WTC11 (cell line): ENCODE results near the gene WDR76. TPM values are rescaled to one million over a fixed set of nuclear protein-coding genes. Genes with fewer than 3 reads are reported as not detected.

ENCODE experiments used
- ATAC-seq: fragments of 200-7000 bp; cut with Tn5 transposase; 2 replicates; pipeline ENCODE4 v1.10.0; 2021; ENCODE audit warnings: mild to moderate bottlenecking, moderate library complexity
- CTCF ChIA-PET: fragments of 300-600 bp; sonication (Branson Sonifier 250); formaldehyde crosslinking; loops from one replicate; lab custom pipeline; 2021; ENCODE audit warnings: antibody characterized with exemption; lab: Charles Lee
- POLR2A ChIA-PET: fragments of 350-600 bp; sonication (Branson Sonifier 250); formaldehyde crosslinking; loops from one replicate; lab custom pipeline; 2021; ENCODE audit warnings: antibody characterized with exemption; lab: Charles Lee
- DNase-seq: peaks from one replicate; pipeline ENCODE4 v3.0.0; 2021; ENCODE audit warnings: low spot score
- H3K27ac Mint-ChIP-seq: 2 replicates; pipeline ENCODE4 v1.8.0; 2021; ENCODE audit warnings: mixed read lengths
- H3K27me3 Mint-ChIP-seq: 2 replicates; pipeline ENCODE4 v1.8.0; 2021; ENCODE audit warnings: low read depth, mild to moderate bottlenecking, moderate library complexity, mixed read lengths
- H3K36me3 Mint-ChIP-seq: 2 replicates; pipeline ENCODE4 v1.8.0; 2021; ENCODE audit warnings: mixed read lengths
- H3K4me1 Mint-ChIP-seq: 2 replicates; pipeline ENCODE4 v1.8.0; 2022; ENCODE audit warnings: mixed read lengths
- H3K4me3 Mint-ChIP-seq: 2 replicates; pipeline ENCODE4 v1.8.0; 2021; ENCODE audit warnings: mild to moderate bottlenecking, moderate library complexity, mixed read lengths
- H3K9me3 Mint-ChIP-seq: 2 replicates; pipeline ENCODE4 v1.8.0; 2021; ENCODE audit warnings: mixed read lengths
- CBFB ChIP-seq: sonication (generic); formaldehyde crosslinking; IDR thresholded peaks from 2 replicates; pipeline ENCODE4 v1.8.1; 2022; ENCODE audit warnings: mild to moderate bottlenecking, low read depth, missing genetic modification reagents
- EMX1 ChIP-seq: fragments of 250-450 bp; sonication (Bioruptor Pico); IDR thresholded peaks from 2 replicates; pipeline ENCODE4 v1.8.0; 2021; ENCODE audit warnings: mild to moderate bottlenecking
- ERG ChIP-seq: fragments of 250-450 bp; sonication (Bioruptor Pico); IDR thresholded peaks from 2 replicates; pipeline ENCODE4 v1.8.0; 2021; ENCODE audit warnings: mild to moderate bottlenecking
- ETV6 ChIP-seq: sonication (generic); formaldehyde crosslinking; IDR thresholded peaks from 2 replicates; pipeline ENCODE4 v1.8.1; 2022; ENCODE audit warnings: mild to moderate bottlenecking, missing genetic modification reagents
- FOXJ3 ChIP-seq: sonication (generic); formaldehyde crosslinking; IDR thresholded peaks from 2 replicates; pipeline ENCODE4 v1.9.0; 2021; ENCODE audit warnings: missing genetic modification reagents, mild to moderate bottlenecking, borderline replicate concordance
- GABPB1 ChIP-seq: sonication (generic); formaldehyde crosslinking; IDR thresholded peaks from 2 replicates; pipeline ENCODE4 v1.8.1; 2023; ENCODE audit warnings: mild to moderate bottlenecking, missing genetic modification reagents
- GTF2I ChIP-seq: fragments of 250-450 bp; sonication (Bioruptor Pico); conservative IDR thresholded peaks from 2 replicates; pipeline ENCODE4 v1.4.0; 2021; ENCODE audit warnings: mild to moderate bottlenecking
- IRF1 ChIP-seq: sonication (generic); formaldehyde crosslinking; IDR thresholded peaks from 2 replicates; pipeline ENCODE4 v1.8.0; 2023; ENCODE audit warnings: missing genetic modification reagents
- NFATC4 ChIP-seq: fragments of 250-450 bp; sonication (Bioruptor Pico); IDR thresholded peaks from 2 replicates; pipeline ENCODE4 v1.9.0; 2021; ENCODE audit warnings: mild to moderate bottlenecking
- NFE2L1 ChIP-seq: sonication (generic); formaldehyde crosslinking; IDR thresholded peaks from 2 replicates; pipeline ENCODE4 v1.8.1; 2023; ENCODE audit warnings: missing genetic modification reagents
- OVOL2 ChIP-seq: fragments of 250-450 bp; sonication (Bioruptor Pico); IDR thresholded peaks from 2 replicates; pipeline ENCODE4 v1.9.0; 2021; ENCODE audit warnings: mild to moderate bottlenecking, borderline replicate concordance
- PRDM15 ChIP-seq: sonication (generic); formaldehyde crosslinking; IDR thresholded peaks from 2 replicates; pipeline ENCODE4 v1.8.0; 2022; ENCODE audit warnings: missing genetic modification reagents
- SOX15 ChIP-seq: fragments of 250-450 bp; sonication (Bioruptor Pico); IDR thresholded peaks from 2 replicates; pipeline ENCODE4 v1.9.0; 2021; ENCODE audit warnings: mild to moderate bottlenecking
- TEAD1 ChIP-seq: sonication (generic); formaldehyde crosslinking; IDR thresholded peaks from 2 replicates; pipeline ENCODE4 v1.8.0; 2022; ENCODE audit warnings: mild to moderate bottlenecking, missing genetic modification reagents
- TEAD4 ChIP-seq: sonication (generic); formaldehyde crosslinking; IDR thresholded peaks from 2 replicates; pipeline ENCODE4 v1.8.0; 2022; ENCODE audit warnings: mild to moderate bottlenecking, missing genetic modification reagents
- USF1 ChIP-seq: sonication (generic); formaldehyde crosslinking; IDR thresholded peaks from 2 replicates; pipeline ENCODE4 v1.8.0; 2022; ENCODE audit warnings: mild to moderate bottlenecking, missing genetic modification reagents
- ZNF121 ChIP-seq: sonication (generic); formaldehyde crosslinking; IDR thresholded peaks from 2 replicates; pipeline ENCODE4 v1.8.0; 2023; ENCODE audit warnings: missing genetic modification reagents
- ZNF232 ChIP-seq: sonication (generic); formaldehyde crosslinking; IDR thresholded peaks from 2 replicates; pipeline ENCODE4 v1.8.0; 2022; ENCODE audit warnings: mild to moderate bottlenecking, missing genetic modification reagents
- ZNF263 ChIP-seq: sonication (generic); formaldehyde crosslinking; IDR thresholded peaks from 2 replicates; pipeline ENCODE4 v1.8.1; 2022; ENCODE audit warnings: low read depth, mild to moderate bottlenecking, moderate library complexity, missing genetic modification reagents
- ZNF281 ChIP-seq: sonication (generic); formaldehyde crosslinking; IDR thresholded peaks from 2 replicates; pipeline ENCODE4 v1.8.0; 2023; ENCODE audit warnings: mild to moderate bottlenecking, missing genetic modification reagents
- total RNA-seq: library from RNA; stranded (reverse); gene quantifications from 3 replicates; pipeline ENCODE4 v1.2.3, GENCODE V29; 2021
- TF ChIP-seq, protein P1 (sequence below): sonication (generic); formaldehyde crosslinking; IDR thresholded peaks from 2 replicates; pipeline ENCODE4 v1.8.1; 2022; ENCODE audit warnings: missing genetic modification reagents, borderline replicate concordance
- TF ChIP-seq, protein P2 (sequence below): sonication (generic); formaldehyde crosslinking; conservative IDR thresholded peaks from 2 replicates; pipeline ENCODE4 v1.8.1; 2022; ENCODE audit warnings: mild to moderate bottlenecking, missing genetic modification reagents
- TF ChIP-seq, protein P3 (sequence below): sonication (generic); formaldehyde crosslinking; IDR thresholded peaks from 2 replicates; pipeline ENCODE4 v1.8.1; 2023; ENCODE audit warnings: mild to moderate bottlenecking, missing genetic modification reagents, moderate library complexity
- TF ChIP-seq, protein P4 (sequence below): sonication (generic); formaldehyde crosslinking; IDR thresholded peaks from 2 replicates; pipeline ENCODE4 v1.8.1; 2022; ENCODE audit warnings: mild to moderate bottlenecking, missing genetic modification reagents, moderate library complexity, borderline replicate concordance

Gene WDR76
- total RNA-seq, 1 experiment from 2014 or later: 16.2 TPM

GRCh38 chr15:43777267-43777914 lies 49.4 kb upstream of the WDR76 start (continued):
- TF ChIP-seq, protein P1, sequence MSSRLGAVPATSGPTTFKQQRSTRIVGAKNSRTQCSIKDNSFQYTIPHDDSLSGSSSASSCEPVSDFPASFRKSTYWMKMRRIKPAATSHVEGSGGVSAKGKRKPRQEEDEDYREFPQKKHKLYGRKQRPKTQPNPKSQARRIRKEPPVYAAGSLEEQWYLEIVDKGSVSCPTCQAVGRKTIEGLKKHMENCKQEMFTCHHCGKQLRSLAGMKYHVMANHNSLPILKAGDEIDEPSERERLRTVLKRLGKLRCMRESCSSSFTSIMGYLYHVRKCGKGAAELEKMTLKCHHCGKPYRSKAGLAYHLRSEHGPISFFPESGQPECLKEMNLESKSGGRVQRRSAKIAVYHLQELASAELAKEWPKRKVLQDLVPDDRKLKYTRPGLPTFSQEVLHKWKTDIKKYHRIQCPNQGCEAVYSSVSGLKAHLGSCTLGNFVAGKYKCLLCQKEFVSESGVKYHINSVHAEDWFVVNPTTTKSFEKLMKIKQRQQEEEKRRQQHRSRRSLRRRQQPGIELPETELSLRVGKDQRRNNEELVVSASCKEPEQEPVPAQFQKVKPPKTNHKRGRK (CRISPR knock-in tag): no peak
- TF ChIP-seq ZNF263 (CRISPR knock-in tag) (no peak), USF1 (peak; percentile 31; the same call in 1 of the 2 replicates), TEAD4 (CRISPR knock-in tag) (no peak), NFE2L1 (CRISPR knock-in tag) (no peak; the same call in 1 of the 2 replicates), OVOL2 (CRISPR knock-in tag) (no peak), GABPB1 (CRISPR knock-in tag) (no peak), ZNF281 (CRISPR knock-in tag) (peak; percentile 20; the same call in 1 of the 2 replicates), ZNF232 (CRISPR knock-in tag) (no peak), FOXJ3 (CRISPR knock-in tag) (no peak), PRDM15 (no peak), SOX15 (CRISPR knock-in tag) (no peak), CBFB (no peak), IRF1 (CRISPR knock-in tag) (no peak)

DNA sequence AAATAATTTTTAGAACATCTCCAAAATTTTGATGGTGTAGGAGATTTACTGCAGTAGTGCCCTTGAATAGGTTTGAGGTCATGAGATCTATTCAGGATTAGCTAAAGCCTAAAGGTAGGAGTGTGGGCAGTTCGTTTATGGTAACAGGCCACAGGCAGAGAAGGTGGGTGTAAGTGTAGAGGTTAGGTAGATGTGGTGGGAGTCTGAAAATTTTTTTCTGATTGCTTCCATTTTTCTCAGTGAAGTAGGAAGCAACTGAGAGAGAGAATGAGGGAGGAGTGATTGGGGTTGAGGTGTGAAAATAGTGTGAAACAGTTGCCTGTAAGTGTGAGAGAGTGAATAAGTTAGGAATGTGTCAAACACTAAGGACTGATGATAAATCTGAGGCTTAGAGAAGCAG lies 47.8 kb upstream of the WDR76 start:
- ATAC-seq: no peak
- peaks cover 5% of the 10 kb centered on the region; the same call in 1 of the 2 replicates for H3K9me3 Mint-ChIP-seq
- ChIA-PET CTCF (no interaction called here), POLR2A (no interaction called here)
- no peak for DNase-seq
- no peaks in the 10 kb centered on the region; the same call in 1 of the 2 replicates for H3K27me3 Mint-ChIP-seq
- H3K27ac Mint-ChIP-seq: no peak overlapping the region
- peaks cover 13% of the 10 kb centered on the region for H3K4me1 Mint-ChIP-seq
- H3K36me3 Mint-ChIP-seq: no peaks in the 10 kb centered on the region
- H3K4me3 Mint-ChIP-seq: no peak overlapping the region
- TF ChIP-seq ERG (CRISPR knock-in tag) (no peak), ETV6 (CRISPR knock-in tag) (no peak), ZNF121 (CRISPR knock-in tag) (no peak), TEAD1 (no peak), EMX1 (CRISPR knock-in tag) (no peak), GTF2I (CRISPR knock-in tag) (no peak), NFATC4 (CRISPR knock-in tag) (no peak)
- TF ChIP-seq, protein P2, sequence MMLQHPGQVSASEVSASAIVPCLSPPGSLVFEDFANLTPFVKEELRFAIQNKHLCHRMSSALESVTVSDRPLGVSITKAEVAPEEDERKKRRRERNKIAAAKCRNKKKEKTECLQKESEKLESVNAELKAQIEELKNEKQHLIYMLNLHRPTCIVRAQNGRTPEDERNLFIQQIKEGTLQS (CRISPR knock-in tag): no peak
- TF ChIP-seq, protein P3, sequence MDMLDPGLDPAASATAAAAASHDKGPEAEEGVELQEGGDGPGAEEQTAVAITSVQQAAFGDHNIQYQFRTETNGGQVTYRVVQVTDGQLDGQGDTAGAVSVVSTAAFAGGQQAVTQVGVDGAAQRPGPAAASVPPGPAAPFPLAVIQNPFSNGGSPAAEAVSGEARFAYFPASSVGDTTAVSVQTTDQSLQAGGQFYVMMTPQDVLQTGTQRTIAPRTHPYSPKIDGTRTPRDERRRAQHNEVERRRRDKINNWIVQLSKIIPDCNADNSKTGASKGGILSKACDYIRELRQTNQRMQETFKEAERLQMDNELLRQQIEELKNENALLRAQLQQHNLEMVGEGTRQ (CRISPR knock-in tag): no peak
- TF ChIP-seq, protein P4, sequence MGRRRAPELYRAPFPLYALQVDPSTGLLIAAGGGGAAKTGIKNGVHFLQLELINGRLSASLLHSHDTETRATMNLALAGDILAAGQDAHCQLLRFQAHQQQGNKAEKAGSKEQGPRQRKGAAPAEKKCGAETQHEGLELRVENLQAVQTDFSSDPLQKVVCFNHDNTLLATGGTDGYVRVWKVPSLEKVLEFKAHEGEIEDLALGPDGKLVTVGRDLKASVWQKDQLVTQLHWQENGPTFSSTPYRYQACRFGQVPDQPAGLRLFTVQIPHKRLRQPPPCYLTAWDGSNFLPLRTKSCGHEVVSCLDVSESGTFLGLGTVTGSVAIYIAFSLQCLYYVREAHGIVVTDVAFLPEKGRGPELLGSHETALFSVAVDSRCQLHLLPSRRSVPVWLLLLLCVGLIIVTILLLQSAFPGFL (CRISPR knock-in tag): no peak
